Measurements from ENCODE around the gene FOXJ2.
"Not testable (repeated sequence)": the region's sequence is repeated elsewhere in the genome, so short reads cannot be mapped to it uniquely, and the experiment has no call there.

FOXJ2 gene

DNA sequence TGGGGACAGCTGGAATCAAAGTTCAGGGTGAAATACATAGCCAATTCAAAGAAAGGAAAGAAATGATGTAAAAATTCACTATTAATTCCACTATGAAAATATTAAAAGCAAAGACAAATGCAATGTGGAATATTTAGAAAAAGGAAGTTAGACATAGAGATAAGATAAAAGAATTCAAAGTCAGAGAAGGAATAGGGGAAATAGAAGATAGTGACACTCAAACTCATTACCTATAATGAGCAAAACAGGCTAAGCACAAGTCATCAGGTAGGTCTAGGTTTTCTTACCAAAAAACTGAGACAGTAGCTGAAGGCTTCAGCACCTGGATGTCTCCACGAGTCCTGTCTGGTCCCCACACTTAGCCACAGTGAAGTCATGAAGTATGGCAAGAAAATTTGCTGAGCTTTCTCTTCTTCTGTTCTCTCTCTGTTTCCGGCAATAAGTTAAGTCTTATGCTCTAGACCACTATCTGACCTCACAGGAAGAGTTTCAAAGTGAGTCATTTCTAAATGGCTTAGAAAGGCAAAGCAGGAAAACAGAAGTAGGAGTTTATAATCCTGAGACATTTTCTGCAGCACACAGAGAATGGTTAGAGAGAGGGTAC lies 33.6 kb downstream of the FOXJ2 start, which contains the start of gene C3AR1:
TSS of gene C3AR1 (minus strand) at position 369 of the 604 bp plus-strand sequence. CDS start 6,174 bp downstream, outside the sequence.
- peak; percentile 63 for DNase-seq (ENCODE audit: low read depth)

DNA sequence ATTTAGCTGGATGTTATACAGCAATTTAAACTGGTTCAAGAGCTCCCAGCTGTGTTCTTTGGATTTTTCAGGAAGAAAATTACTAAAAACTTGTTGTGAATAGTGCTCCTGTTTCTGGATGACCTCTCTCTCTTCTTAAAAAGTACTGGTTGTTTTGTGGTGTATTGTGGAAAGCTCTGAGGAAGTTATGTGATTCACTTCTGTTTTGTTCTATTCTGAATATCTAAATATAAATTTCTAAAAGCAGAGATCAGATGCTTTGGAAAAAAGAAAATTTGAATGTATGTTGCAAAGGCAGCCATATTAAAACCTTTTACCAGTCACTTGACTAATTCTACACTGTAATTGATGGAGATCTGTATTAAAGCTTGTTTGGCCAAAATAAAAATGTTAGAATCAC lies 37.1 kb downstream of the FOXJ2 start:
- DNase-seq (ENCODE audit: low read depth): no peak

DNA sequence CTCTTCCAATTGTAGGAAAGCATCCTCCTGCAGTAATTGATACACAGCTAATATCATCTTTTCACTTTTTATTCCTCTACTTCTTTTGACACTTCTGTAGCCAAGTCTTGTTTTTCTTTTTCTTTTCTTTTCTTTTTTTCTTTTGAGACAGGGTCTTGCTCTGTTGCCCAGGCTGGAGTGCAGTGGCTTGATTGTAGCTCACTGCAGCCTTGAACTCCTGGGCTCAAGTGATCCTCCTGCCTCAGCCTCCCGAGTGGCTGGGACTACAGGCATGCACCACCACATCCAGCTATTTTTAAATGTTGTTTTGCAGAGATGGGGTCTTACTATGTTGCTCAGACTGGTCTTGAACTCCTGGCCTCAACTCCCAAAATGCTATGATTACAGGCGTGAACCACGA lies 39.3 kb downstream of the FOXJ2 start:
- DNase-seq (ENCODE audit: low read depth): not testable (repeated sequence)

- DNase-seq (ENCODE audit: low read depth): no peak
Measured at GRCh38 chr12:8075935-8076334, 43.4 kb downstream of the FOXJ2 start.

DNA sequence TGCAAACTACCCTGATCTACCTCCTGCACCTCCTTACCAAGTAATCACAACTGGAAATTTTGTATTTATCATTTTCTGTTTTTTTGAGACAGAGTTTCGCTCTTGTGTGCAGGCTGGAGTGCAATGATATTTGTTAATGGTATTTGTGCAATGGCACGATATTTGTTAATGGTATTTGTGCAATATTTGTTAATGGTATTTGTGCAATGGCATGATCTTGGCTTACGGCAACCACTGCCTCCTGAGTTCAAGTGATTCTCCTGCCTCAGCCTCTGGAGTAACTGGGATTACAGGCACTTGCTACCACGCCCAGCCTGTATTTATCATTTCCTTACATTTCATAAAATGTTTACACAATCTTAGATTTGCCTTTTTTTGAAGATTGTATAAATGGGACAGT lies 43.9 kb downstream of the FOXJ2 start:
- no peak for DNase-seq (ENCODE audit: low read depth)

DNA sequence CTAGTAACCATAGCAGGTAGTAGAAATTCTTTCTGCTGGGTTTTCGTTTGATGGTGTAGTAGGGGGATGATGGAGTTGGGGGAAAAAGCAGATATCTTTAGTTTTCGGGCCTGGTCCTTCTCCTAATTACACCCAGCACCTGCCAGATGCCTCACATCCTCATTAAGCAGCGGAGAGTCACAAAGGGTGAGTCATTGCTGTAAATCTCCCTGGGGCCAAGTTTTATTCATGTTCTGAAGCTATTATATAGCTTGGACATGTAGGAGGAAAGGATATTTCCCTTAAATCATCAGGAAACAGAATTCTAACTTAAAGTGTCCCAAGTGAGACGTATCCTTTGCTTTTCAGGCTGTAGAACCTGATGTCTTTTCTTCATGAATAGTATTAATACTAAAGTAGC lies 44.7 kb downstream of the FOXJ2 start:
- no peak for DNase-seq (ENCODE audit: low read depth)

GRCh38 chr12:8078398-8078797 lies 45.9 kb downstream of the FOXJ2 start:
- DNase-seq (ENCODE audit: low read depth): peak; percentile 57

GRCh38 chr12:8078916-8079315 lies 46.4 kb downstream of the FOXJ2 start:
- no peak for DNase-seq (ENCODE audit: low read depth)

DNA sequence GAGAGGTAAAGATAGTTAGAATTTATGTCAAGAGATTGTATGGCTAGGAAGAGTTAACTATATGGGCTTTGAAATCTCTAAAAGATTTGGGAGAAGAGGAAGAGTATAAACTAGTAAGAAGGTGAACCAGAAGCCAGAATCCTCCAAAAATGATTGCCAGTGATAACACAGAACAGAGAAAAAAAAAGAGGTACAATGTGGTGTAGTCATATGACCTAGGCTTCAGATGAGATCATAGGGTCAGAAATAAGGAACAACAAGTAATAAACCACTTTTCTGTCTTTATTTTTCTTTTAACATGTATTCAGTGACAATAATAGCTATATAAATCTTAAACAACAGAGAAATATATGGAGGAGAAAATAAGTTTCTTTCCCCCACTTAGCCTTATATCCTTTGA lies 47.6 kb downstream of the FOXJ2 start:
- DNase-seq (ENCODE audit: low read depth): no peak

- no peak for DNase-seq (ENCODE audit: low read depth)
Measured at GRCh38 chr12:8081251-8081920, 48.9 kb downstream of the FOXJ2 start.

DNA sequence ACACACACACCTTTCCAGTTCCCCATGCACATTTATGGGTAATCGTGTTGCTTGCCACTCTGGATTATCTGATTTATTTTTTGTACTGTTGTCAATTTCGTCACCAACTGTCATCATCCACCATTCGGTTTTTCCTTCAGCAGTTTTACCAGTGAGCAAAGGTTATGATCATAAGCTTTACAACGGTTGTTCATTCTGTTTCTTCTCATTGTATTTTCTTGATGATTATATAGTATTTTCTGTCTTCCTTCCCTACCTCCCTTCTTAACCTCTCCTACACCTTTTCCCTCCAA lies 50.2 kb downstream of the FOXJ2 start:
- no peak for DNase-seq (ENCODE audit: low read depth)

GRCh38 chr12:8084351-8084750 lies 51.8 kb downstream of the FOXJ2 start:
- DNase-seq (ENCODE audit: low read depth): not testable (repeated sequence)

DNA sequence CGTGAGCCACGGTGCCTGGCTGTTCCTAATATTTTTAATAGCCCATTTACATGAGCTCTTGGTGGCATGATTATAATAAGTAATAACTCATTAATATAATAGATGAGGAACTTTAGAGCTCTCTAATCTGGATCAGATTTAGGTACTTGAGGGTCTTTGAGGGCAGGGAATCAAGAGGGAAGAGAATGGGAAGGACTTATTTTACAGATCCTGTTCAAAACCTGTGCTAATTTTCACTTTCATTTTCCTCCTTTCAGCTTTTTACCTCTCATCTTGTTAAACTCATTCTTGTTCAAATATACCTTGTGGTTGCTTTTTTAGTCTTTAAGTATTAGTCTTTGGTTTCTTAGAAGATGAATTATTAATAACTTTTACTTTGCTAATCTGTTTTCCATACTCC lies 55.1 kb downstream of the FOXJ2 start:
- DNase-seq (ENCODE audit: low read depth): no peak

GRCh38 chr12:8088574-8088973 lies 56.1 kb downstream of the FOXJ2 start:
- no peak for DNase-seq (ENCODE audit: low read depth)

GRCh38 chr12:8089277-8089676 lies 56.8 kb downstream of the FOXJ2 start:
- not testable (repeated sequence) for DNase-seq (ENCODE audit: low read depth)

DNA sequence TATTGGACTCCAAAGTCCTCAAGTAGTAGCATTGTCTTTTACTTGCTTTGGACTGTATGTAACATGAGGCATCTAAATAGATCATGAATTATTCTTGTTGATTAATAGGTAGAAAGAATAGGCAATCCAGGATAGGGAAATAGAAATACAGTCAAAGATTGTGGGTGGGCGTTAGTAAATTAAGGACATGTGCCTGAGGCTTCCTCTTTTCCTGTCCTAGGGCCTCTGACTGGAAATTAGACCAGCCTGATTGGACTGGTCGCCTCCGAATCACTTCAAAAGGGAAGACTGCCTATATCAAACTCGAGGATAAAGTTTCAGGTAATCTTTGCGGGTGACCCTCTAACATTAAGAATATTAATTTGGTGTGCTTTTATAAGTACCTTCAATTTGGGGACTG lies 57.2 kb downstream of the FOXJ2 start:
- no peak for DNase-seq (ENCODE audit: low read depth)

GRCh38 chr12:8093291-8093690 lies 60.8 kb downstream of the FOXJ2 start:
- DNase-seq (ENCODE audit: low read depth): no peak

DNA sequence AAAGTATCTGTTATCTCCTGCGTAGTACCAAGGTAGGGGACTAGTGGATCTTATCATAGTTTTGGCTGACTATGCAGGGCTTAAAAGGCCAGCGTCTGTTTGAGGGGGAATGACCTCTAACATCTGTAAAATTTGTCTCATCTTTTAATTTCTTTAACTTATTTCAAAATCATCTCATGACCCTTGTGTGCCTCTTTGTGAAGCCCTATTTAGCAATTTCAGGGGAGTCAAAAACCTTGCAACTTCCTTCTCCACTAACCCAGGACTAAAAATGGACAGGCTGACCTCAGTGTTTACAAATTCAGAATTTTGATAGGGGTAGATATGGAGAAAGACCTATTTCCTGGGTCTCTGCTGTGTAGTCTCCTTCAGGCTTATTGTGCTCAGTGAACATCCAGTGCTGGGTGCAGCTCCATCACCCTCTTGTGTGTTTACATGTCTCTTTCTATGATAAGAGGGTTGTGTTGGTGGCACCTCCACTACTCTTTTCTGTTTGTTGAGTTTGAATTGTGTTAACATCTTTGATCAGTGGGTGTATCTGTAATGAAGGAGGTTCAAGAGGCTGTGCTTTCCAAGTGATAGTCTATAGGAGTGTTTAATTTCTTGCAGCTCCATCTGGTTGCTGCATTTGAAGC lies 63.9 kb downstream of the FOXJ2 start:
- DNase-seq (ENCODE audit: low read depth): no peak

- DNase-seq (ENCODE audit: low read depth): no peak
Measured at GRCh38 chr12:8099235-8099634, 66.7 kb downstream of the FOXJ2 start.

All from non-pigmented ciliary epithelial cell (primary cell).